ENCODE results near the gene TMEM50B.

DNA sequence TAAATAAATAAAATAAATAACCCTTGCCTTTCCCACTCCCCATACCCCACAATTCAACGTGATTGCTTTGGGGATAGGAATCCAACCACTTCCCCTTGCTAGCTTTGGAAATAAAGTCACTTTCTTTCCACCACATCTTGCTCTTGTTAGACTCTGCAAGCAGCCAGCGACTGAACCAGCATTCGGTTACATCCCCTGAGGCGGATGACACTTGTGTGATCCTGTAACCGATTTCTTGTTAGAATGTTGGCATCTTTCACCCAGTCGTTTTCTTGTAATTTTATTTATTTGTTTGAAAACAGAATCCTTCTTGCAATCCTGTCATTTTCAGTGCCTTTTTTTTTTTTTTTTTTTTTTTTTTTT is 78.2 kb downstream of the TMEM50B start:
- TF ChIP-seq POLR2A (IDR thresholded peaks at IDR 0.05; ENCODE audit: low read depth, low read length) (no peak), TAF1 (IDR thresholded peaks at IDR 0.05; ENCODE audit: low read depth, low read length) (no peak)

All from GM12891 (cell line).